ENCODE results near the gene AP3D1.

The AP3D1 gene

GRCh38 chr19:2084993-2085720, 66.2 kb downstream of the AP3D1 start:
- DNase-seq (ENCODE audit: low read depth in 2 of 2) = peak; percentile 91 to 93

GRCh38 chr19:2083174-2083854, 68.1 kb downstream of the AP3D1 start:
- DNase-seq (ENCODE audit: low read depth in 2 of 2) = peak; percentile 57 to 59

GRCh38 chr19:2081873-2082810, 69.2 kb downstream of the AP3D1 start:
- DNase-seq (ENCODE audit: low read depth in 2 of 2) = peak in 1 of 2 donors; percentile 29

GRCh38 chr19:2080336-2080988, 70.9 kb downstream of the AP3D1 start:
- DNase-seq (ENCODE audit: low read depth in 2 of 2) = no peak

- no peak for DNase-seq (ENCODE audit: low read depth in 2 of 2)
Observed at GRCh38 chr19:2079865-2080301, 71.5 kb downstream of the AP3D1 start.

GRCh38 chr19:2079076-2079864, 72.1 kb downstream of the AP3D1 start:
- DNase-seq (ENCODE audit: low read depth in 2 of 2) = no peak

- DNase-seq (ENCODE audit: low read depth in 2 of 2) = no peak
Observed at GRCh38 chr19:2077833-2078619, 73.3 kb downstream of the AP3D1 start.

GRCh38 chr19:2077398-2077797, 74.0 kb downstream of the AP3D1 start:
- no peak for DNase-seq (ENCODE audit: low read depth in 2 of 2)

- DNase-seq (ENCODE audit: low read depth in 2 of 2) = no peak
Observed at GRCh38 chr19:2076526-2076944, 74.8 kb downstream of the AP3D1 start.

- no peak for DNase-seq (ENCODE audit: low read depth in 2 of 2)
Observed at GRCh38 chr19:2072757-2073551, 78.4 kb downstream of the AP3D1 start.

GRCh38 chr19:2070986-2071673, 80.2 kb downstream of the AP3D1 start:
- DNase-seq (ENCODE audit: low read depth in 2 of 2) = no peak

- no peak for DNase-seq (ENCODE audit: low read depth in 2 of 2)
Observed at GRCh38 chr19:2070436-2070827, 80.9 kb downstream of the AP3D1 start.

- DNase-seq (ENCODE audit: low read depth in 2 of 2) = no peak
Observed at GRCh38 chr19:2064788-2065524, 86.4 kb downstream of the AP3D1 start.

- DNase-seq (ENCODE audit: low read depth in 2 of 2) = no peak
Observed at GRCh38 chr19:2064395-2064787, 87.0 kb downstream of the AP3D1 start.

- DNase-seq (ENCODE audit: low read depth in 2 of 2) = no peak
Observed at GRCh38 chr19:2063824-2064223, 87.5 kb downstream of the AP3D1 start.

- DNase-seq (ENCODE audit: low read depth in 2 of 2) = no peak
Observed at GRCh38 chr19:2062770-2063169, 88.6 kb downstream of the AP3D1 start.

- no peak for DNase-seq (ENCODE audit: low read depth in 2 of 2)
Observed at GRCh38 chr19:2062389-2062729, 89.0 kb downstream of the AP3D1 start.
